HG02798 (cell line): ENCODE measurements around the gene ITPR3.
"Not testable (repeated sequence)": the region's sequence is repeated elsewhere in the genome, so short reads cannot be mapped to it uniquely, and the experiment has no call there.

Experiments
- ATAC-seq: cut with Tn5 transposase; IDR thresholded peaks from one replicate; pipeline ENCODE4 v1.9.1; 2021; ENCODE audit warnings: mild to moderate bottlenecking; ENCODE audit not compliant: unreplicated experiment, poor library complexity

Gene ITPR3

DNA sequence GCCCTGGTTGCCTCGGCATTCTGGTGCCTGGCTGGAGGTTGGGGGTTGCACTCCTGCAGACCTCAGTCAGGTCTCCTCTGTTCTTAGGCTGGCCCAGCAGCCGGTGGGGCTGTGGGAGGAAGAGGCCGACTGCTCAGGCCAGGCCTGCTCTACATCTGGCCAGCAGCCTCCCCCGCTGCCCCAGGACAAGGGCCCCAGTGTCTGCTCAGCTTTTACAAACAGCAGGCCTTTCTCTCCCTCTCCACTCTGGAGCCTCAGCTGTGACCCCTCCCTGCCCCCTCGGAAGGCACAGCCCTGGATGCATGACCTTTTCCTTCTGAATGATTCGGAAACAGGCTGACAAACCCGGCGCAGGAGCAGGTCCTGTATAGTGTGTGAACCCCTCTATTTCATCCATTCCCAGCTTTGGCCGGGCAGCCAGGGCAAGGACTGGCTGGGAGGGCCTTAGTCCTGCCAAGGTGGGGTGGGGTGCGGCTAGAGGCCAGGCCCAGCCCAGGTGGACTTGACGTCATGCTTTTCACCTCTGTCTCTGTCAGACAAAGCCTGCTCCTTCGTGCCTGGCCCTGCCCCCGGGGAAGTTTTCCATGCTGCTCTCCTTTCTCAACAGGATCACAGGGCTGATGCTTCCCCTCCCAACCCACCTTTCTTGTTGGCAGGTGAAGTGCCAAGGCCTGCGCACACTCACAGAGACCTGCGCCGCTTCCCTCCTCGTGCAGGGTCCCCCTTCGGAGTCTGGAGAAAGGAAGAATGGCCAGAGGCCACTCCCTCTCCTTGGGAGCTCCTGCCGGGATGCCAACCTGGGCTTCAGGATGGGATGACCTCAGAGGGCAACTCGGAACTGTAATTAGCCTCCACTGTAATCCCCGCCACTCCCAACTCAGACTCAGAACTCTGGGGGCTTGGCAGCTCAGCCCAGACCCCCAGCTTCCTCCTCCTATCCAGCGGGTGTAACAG lies 10.1 kb upstream of the ITPR3 start:
- no peak for ATAC-seq

DNA sequence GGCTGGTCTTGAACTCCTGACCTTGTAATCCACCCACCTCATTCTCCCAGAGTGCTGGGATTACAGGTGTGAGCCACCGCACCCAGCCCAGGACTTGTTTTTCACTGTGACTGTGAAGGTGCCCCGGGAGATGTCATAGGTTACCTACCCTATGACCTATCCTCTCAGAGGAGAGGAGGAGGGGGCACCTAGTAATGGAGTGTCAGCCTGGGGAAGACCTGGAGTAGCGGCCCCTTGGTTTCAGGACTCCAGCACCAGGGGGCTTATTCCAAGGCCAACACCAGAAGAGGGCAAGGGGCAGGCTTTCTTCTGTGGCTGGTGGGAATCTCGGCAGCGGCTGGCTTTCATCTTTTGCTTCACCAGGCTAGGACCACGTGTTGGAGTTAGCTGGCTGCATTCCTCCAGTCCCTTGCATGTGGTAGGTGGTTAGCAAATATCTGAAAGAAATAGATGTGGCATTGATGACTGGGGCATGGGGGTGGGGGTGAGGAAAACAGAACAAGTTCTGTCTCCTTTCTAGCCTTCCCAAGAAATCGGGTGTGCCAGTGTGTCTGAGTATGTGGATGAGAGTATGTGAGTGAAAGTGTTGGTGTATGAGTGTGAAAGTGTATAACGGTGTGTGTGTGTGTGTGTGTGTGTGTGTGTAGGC lies 7.9 kb upstream of the ITPR3 start:
- ATAC-seq = no peak

DNA sequence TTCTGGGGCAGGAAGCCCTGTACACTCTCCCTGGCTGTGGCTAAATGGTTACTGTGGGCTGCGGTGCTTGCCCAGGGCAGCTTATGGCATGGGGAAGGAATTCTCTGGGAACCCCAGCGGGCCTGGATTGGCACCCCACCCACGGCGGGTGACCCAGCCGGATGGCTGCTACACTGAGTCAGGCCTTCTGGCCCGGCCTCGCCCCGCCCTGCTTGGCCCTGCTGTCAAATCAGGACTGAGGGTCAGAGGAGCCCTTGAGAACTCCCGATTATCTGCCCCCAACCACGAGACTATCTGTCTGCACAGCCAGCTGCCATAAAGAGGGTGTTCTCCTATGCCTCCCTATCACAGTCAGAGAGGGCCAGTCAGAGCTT lies 7.3 kb upstream of the ITPR3 start:
- ATAC-seq = no peak

DNA sequence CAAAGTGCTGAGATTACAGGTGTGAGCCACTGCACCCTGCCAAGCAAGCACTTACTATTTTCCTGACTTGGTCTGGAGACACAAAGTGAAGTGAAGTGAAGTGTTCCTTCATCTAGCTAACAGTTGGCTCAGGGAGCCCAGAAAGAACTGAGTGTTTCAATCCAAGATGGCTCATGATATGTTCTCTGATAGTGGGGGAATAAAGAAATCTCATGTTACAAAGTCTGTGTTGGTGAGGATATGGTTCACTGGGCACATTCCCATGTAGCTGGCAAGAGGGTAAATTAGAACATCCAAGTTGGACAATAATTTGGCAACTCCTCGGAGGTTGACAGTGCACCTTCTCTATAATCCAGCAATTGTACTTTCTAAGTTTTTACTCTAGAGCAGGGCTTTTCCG lies 5.0 kb upstream of the ITPR3 start:
- no peak for ATAC-seq

DNA sequence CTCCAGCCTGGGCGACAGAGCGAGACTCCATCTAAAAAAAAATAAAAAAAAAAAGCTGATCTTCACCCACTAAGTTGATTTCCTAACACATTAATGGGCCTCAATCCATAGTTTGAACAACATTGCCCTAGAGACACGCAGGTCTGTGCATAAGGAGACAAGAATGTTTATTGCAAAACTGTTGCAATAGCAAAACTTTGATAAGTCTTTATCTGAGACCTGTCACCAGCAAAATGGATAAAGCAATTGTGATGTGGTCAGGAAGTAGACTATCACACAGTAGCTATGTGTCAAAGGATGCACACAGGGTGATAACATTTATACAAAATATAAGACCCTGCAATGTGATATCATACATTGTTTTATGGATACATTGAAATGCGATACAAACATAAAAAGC lies 4.2 kb upstream of the ITPR3 start:
- ATAC-seq = no peak

DNA sequence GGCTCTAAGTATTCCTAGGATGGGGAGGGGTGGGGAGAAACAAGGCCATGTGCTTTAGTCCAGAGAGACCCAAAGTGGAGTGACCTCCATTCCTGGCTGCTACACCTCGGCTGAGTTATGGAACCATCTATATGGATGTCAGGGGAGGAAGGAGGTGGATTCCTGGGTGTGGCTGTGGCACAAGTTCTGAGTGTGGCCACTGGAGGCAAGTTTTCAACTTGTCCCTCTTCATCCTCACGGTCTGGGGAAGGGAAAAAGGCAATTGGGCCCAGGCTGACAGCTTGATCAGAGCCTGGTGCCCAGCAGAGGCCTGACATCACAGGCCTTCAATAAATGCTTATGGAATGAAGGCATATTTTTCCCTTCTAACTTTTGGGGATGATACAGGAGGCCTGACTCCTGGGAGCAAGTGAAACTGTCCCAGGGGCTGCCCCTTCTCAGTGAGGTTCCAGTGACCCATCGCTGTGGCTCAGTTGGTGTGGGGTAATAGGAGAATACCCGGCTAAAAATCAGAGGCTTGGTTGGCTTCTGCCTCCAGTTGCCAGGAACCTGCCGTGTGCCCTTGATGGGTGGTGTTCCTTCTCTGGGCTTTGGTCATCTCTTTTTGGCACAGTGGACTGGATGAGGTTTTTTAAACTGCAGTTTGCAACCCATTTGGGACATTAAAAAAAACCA lies 1.8 kb upstream of the ITPR3 start:
- no peak for ATAC-seq

DNA sequence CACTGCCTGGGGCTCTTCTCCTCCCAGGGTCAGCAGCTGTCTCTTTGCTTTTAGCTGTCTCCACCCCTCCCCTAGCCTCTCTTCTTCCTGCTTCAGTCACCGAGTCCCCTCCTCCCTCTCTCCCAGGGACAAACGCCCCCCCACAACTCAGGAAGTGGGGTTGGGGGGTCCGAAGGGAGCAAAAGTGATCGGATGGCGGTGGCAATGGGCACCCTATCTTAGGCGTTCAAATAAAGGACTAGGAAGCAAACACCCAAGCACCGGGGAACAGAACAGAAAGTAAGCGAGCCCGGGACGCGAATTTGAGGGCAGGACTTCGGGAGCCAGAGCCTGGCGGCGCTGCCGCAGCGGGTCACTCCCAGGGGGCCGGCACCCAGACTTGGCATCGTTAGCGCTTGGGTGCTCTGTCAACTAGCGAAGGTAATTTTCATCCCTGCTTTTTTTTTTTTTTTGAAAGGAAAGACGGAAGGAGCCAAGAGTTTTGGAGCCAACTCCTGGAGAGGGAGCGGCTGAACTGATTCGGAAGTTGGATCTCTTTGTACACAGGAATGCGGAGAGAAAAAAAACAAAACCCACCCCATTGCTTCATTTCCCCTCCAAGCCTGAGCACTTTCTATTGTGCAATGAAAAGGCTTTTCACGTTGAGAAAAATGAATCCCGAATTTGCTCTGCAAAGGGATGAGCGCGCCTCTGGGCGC lies 815 bp upstream of the ITPR3 start:
- ATAC-seq = no peak

DNA sequence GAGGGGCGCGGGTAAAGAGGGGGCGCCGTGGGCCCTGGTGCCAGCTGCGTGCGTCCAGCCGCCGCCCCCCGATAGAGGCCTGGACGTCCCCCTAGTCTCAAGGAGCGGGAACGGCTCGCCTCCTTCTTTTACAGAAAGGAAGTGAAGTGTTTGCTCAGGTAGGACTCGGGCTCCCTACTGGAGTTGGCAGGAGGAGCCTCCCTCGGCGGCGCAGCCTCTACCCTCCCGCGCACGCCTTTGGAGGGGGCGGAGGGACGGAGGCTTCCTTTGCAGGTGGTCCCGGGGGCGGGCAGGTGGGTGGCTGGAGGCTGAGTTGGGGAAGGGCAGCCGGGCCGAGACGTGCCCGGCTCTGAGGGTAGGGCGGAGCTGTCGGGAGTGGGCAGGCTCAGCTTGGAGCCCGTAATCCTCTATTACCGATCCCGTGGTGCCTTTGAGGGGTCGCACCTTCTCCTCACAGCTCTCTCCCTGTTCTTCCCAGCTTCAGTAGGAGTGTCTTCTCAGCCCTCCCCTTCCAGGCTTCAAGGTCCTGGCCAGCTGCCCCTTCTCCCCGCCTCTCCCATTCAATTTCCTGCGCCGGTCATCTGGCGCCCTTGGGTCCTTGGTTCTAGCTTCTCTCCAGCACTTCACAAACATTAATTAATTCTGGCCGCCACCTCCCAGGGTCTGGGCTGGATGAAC lies 728 bp downstream of the ITPR3 start:
- ATAC-seq = peak; percentile 16

DNA sequence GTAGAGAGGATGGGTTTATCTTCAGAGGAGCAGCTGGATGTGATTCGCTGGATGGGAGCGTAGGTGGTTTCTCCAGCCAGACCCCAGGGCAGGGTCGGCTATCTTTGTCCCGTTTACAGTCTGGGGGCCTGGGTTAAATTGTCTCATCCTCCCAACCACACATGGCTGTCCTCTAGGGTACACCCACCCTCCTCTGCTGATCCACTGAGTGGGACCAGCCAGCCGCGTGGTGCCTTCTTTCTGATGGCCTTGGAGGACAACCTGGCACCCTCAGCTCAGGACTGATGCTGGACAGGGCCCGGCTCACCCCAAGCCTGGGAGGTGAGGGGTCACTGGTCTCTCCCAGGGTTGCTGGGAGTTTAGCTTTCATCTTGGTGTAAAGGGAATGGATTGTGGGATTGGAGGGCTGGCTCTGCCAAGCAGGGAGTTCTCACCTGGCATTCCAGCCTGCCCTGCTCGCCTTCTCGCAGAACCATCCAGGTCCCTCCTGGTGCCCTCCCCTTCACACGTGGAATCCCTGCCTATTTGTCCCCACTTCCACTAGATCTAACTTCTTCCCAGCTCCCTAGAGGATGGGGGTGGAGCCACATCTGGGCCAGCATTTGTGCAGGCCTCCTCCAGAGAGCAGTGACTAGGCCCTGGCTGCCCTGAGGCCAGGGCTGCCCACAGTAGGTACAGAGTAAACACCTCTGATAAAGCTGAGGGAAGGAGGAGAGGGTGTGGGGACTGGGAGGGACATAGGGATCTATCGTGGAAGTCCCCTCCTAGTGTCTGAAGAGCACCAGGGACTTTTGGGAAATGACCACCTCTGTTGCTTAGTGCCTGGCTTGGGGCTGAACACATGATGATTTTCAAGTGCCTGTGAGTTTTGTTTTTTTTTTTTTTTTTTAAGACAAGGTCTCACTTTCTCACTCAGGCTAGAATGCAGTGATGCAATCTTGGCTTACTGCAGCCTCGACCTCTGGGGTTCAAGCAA lies 1.6 kb downstream of the ITPR3 start:
- no peak for ATAC-seq

DNA sequence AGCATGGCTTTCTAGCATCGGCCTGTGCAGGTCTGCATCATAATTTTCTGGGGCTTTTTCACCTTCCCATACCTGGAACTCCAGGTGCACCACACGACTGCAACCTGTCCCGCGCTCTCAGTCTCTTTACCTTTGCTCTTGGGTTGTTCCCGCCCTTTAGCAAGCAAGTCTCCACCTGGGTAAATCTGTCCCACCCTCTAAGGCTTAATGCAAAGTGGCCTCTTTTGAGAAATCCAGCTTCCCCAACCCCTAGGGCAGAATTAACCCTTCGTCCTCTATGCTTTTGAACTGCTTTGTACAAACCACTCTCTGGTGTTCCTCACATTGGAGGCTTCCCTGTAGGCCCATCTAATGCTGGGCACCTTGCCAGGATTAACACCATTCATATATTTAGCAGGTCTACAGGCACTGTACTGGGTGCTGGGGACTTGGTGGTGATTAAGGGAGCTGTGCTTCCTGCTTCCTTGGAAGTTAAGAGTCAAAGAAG lies 2.8 kb downstream of the ITPR3 start:
- ATAC-seq = no peak

DNA sequence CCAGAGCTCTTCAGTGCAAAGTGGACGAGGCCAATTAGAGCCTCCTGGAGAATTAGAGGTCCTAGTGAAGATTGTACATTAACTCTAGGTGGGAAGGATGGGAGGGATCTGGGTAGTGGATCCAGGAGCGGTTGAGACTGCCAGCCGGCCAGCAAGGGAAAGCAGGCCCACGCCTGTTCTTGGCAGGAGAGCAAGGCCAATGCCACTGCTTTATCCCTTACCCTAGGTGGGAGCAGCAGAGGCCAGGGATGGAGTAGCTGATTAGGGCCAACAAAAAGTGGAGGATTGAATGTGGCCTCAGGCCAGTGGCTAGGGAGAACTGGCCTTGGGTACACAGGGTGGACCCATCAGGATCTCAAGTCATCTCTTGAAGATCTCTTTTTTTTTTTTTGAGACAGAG lies 3.7 kb downstream of the ITPR3 start:
- no peak for ATAC-seq

DNA sequence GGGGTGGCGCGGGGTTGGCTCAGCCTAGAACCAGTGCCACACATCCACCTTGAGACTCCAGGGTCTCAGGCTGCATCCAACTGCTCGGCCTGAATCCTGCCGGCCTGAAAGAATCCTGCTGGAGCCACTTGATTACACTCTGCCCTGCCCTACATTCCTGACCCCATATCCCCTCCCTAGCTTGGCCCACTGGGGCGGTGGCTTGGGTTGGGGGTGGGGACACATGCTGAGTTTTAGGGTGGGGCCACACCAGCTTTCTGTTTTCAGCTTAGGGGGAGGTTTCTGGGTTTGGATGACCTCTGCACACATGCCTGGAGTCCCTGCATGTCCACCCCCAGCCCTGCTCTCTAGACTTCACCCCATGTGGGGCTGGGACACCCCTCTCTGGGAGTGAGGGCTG lies 6.8 kb downstream of the ITPR3 start:
- no peak for ATAC-seq

DNA sequence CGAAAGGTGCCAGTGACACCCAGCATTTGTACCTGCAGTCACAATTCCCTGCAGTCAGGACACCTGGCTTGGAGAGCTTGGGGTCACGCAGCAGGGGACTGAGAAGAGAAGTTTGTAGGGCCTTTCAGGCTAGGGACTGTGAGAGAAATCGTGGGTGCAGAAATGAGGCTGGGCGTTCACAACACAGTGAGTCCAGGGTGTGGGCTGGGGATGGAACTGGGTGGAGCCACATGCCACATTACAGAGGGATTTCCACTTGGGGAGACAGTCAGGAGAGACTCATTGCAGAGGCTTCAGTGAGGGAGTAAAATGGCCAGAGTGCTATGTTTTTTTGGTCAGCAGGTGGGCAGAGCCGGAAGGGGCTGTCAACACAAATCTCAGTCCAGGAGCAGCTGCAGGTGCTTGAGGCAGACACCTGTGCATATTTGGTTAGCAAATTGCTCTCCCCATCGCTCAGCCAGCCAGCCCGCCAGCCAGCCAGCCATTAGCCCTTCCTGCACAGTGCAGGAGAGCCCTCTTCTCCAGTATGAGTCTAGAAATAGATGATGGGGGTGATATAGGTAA lies 7.4 kb downstream of the ITPR3 start:
- ATAC-seq = no peak

DNA sequence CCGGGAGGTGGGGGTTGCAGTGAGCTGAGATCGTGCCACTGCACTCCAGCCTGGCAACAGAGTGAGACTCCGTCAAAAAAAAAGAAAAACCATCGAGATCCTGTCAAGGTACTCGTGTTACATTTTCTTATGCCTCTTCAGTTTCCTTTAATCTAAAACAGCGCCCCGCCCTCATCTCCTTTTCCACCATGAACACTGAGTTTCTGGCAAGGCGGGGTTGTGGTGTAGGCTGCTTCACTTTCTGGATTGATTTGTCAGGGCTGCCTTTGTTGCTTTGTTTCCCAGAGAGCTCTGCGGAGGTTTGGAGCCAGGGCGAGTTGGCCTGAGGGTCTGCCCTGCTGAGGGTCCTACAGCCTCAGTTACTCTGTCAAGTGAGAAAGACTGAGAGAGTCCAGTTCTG lies 8.9 kb downstream of the ITPR3 start:
- ATAC-seq = no peak

DNA sequence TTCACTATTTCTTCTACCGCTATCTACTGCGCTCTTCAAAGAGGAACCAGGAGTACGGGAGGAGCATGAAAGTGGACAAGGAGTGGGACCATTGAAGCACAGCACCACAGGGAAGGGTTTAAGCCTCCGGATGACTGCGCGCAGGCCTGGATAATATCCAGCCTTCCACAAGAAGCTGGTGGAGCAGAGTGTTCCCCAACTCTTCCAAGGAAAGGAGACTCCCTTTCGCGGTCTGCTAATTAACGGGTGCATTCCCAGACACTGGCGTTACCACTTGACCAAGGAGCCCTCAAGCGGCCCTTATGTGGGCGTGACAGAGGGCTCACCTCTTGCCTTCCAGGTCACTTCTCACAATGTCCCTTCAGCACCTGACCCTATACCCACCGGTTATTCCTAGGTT lies 10.4 kb downstream of the ITPR3 start:
- not testable (repeated sequence) for ATAC-seq

DNA sequence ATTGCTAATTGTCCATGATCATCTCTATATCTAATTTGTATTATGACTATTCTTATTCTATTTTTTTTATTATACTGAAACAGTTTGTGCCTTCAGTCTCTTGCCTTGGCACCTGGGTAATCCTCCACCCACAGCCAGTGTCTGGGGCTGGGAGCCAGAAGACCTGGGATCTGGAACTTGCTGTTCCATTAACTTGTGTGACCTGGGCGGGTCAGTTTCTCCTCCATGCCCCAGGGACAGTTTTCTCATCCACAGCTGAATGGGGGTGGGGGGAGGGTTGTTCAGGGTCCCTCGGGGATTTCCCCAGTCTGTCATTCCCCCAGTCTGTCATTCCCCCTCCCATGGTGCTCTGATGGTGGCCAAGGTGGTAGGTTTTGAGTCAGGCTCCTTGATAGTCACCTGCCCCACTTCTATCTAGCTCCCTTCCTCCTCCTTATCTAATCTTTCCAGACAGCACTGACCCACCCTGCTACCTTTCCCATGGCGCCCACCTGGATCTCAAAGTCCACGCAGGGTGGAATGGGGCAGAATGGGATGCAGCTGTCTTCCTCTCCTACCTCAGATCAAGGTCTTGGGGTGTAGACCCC lies 10.9 kb downstream of the ITPR3 start:
- no peak for ATAC-seq

DNA sequence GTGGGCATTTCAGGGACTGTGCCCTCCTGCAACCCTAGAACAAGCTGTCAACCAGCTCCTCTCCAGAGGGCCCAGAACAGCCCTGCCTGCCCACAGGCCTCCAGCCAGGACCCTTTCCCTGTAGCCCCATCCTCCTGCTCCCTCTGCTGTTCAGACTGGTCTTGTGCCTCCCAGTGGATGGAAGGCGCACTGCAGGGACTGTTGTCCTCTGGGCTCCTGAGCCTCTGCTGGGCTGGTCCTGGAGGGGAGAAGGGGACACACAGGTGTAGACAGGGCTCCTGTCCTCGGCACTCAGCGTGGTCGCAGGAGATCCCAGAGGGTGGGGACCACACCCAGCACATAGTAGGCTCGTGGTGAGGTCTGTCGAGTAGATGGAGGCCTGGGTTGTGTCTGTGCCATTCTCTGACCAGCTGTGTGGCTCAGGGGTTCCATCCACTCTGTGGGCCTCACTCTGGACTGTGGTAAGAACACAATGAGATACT lies 11.5 kb downstream of the ITPR3 start:
- ATAC-seq = no peak

DNA sequence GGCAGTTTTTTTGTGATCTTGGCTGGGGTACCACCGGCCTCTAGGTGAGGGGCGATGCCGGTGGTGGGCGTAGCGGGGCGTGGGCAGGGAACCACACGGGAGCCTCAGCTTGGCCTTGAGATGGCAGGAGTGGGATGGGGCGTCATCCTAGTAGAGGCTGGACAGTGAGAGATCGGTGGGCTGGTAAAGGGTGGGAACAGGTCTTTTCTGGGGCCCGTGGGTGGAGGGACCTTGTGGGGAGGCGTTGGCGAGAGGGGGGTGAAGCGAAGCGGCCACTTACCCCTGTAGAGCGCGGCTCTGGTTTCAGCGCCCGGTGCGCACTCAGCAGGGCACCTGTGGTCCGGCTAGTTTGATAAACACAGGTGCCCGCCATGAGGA lies 12.0 kb downstream of the ITPR3 start:
- ATAC-seq = no peak
